ENCODE data around the gene EVI5L.
A peak's percentile ranks its signal among the peaks of the same experiment; 100 is the strongest.
"Not testable (repeated sequence)": the region's sequence is repeated elsewhere in the genome, so short reads cannot be mapped to it uniquely, and the experiment has no call there.

EVI5L gene

DNA sequence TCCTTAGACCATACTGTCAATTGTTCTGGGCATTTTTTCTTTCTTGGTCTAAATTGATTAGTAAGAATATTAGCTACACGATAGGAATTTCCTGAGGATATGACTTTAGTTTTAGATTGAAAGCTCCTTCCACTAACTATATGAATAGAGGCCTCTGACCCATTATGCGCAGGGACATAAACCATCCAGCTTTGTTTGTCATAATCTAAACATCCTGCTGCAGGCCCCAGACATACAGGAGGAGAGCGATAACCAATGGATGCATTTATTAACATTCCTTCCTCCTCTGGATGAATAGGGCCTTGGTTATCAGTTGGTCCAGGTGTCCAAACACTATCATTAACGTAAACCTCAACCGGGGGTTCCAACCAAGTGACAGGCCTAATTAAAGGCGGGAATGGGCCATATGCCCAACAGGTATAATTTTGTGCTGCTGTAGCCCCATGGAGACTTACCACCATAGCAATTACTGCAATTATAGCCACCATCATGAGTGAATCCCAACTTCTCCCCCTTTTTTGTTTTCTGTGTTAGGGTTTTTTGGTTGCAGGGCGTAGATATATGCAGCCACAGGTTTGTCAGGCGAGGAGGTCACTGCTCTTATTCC, 34.4 kb upstream of the EVI5L start:
- peaks cover 16% of the 10 kb centered on the region for H3K27me3 ChIP-seq (ENCODE audit: insufficient read depth, low read length)
- H3K36me3 ChIP-seq (ENCODE audit: insufficient read depth, low read length): no peaks in the 10 kb centered on the region
- H2AFZ ChIP-seq (ENCODE audit: low read depth, low read length): no peak overlapping the region
- no peak overlapping the region for H3K4me3 ChIP-seq (ENCODE audit: low read length)
- H3K9me3 ChIP-seq (ENCODE audit: low read length): peaks cover 3% of the 10 kb centered on the region
- H3K4me1 ChIP-seq (ENCODE audit: insufficient read depth, low read length): peaks cover 9% of the 10 kb centered on the region

DNA sequence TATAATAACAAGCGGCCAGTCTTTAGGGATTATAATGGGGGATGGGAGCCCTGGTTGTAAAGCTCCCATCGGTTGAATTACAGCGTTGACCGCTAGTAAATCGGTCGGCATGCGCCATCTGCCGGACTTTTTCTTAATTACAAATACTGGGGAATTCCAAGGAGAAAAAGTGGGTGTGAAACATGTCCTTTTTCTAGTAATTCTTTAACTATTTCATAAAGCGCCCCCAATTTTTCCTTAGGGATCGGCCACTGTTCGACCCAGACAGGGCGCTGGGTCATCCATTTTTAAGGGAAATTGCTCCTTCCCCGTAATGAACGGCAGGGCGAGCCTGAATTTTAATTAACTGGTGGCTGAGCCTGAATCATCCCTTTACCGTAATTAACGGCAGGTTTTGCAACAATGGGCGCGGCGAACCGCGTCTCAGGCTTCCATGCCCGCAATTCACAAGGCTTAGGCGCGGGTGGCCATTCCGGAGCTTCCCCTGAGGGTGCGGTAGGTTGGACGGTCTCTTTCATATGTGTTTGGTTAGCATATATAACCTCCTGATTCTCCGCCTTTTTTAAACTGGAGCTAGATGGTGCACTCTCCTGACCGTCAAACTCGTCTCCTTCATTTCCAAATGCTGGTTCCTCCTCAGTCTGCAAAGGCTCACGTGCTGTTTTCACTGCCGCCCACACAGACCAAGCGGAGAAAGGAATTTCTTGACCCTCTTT, 30.2 kb upstream of the EVI5L start:
- Histone ChIP-seq H3K9me3 (ENCODE audit: low read length) (peaks cover 3% of the 10 kb centered on the region), H2AFZ (ENCODE audit: low read depth, low read length) (peak overlapping the region; percentile 83), H3K27me3 (ENCODE audit: insufficient read depth, low read length) (peaks cover 8% of the 10 kb centered on the region), H3K4me1 (ENCODE audit: insufficient read depth, low read length) (peaks cover 9% of the 10 kb centered on the region), H3K36me3 (ENCODE audit: insufficient read depth, low read length) (no peaks in the 10 kb centered on the region), H3K4me3 (ENCODE audit: low read length) (peak overlapping the region; percentile 36)

DNA sequence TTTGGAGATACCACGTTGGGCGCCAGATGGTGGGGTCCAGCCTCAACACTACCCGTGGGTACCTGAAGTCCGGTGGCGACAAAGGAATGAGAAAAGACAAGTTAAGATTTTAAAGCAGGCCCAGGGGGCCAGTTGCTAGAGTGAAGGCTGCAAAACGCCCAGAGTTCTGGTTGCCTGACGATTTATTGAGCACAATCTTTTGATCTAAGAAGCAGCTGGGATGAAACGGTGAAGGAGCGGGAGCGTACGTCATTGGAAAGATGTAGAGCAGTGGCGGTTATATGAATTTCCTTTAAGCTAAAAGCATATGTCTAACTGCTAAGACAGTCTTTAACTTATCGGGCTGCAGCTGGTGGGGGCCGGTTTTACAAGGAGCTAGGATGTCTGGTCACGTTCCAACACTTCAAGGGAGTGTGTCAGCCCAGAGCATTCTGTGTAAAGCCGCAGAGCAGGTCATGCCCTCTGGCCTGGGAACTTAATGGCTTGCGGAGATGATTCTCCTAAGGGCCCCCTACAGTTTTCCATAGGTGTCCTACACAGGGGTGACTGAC, 28.9 kb upstream of the EVI5L start:
- H3K27me3 ChIP-seq (ENCODE audit: insufficient read depth, low read length): no peaks in the 10 kb centered on the region
- peaks cover 3% of the 10 kb centered on the region for H3K9me3 ChIP-seq (ENCODE audit: low read length)
- peaks cover 9% of the 10 kb centered on the region for H3K4me1 ChIP-seq (ENCODE audit: insufficient read depth, low read length)
- H2AFZ ChIP-seq (ENCODE audit: low read depth, low read length): no peak overlapping the region
- no peak overlapping the region for H3K4me3 ChIP-seq (ENCODE audit: low read length)
- H3K36me3 ChIP-seq (ENCODE audit: insufficient read depth, low read length): no peaks in the 10 kb centered on the region

DNA sequence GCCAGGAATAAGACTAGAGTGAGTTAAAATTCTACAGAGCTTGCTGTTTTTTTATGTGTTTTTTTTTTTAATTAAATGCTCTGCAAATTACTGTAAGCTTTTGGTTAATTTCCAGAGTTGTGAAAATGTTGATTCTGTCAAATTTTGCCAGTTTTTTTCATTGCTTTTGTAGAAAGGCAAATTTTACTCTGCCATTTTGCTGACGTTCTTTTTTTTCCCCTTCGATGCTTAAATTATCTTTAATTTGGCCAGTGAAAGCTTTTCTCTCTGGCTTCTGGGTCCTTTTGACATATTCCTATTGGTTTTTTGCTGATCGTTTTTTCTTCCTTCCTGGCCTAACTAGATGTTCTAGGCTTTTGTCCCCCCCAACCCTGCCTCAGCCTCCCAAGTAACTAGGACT, 23.8 kb upstream of the EVI5L start:
- no peaks in the 10 kb centered on the region for H3K4me1 ChIP-seq (ENCODE audit: insufficient read depth, low read length)
- H3K36me3 ChIP-seq (ENCODE audit: insufficient read depth, low read length): no peaks in the 10 kb centered on the region
- H3K9me3 ChIP-seq (ENCODE audit: low read length): no peaks in the 10 kb centered on the region
- no peak overlapping the region for H2AFZ ChIP-seq (ENCODE audit: low read depth, low read length)
- no peak overlapping the region for H3K4me3 ChIP-seq (ENCODE audit: low read length)
- H3K27me3 ChIP-seq (ENCODE audit: insufficient read depth, low read length): no peaks in the 10 kb centered on the region

DNA sequence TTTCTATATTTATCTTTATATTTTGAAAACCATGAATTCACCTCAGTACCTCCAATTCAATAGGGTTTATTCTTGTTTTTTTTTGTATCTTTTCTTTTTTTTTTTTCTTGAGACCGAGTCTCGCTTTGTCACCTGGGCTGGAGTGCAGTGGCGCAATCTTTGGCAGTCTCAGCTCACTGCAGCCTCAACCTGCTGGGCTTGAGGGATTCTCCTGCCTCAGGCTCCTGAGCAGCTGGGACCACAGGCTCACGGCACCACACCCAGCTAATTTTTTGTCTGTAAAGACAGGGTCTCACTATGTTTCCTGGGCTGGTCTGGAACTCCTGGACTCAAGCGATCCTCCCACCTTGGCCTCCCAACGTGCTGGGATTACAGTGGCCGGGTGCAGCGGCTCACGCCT, 23.1 kb upstream of the EVI5L start:
- Histone ChIP-seq H3K27me3 (ENCODE audit: insufficient read depth, low read length) (no peaks in the 10 kb centered on the region), H3K9me3 (ENCODE audit: low read length) (peaks cover 3% of the 10 kb centered on the region), H3K4me1 (ENCODE audit: insufficient read depth, low read length) (no peaks in the 10 kb centered on the region), H3K36me3 (ENCODE audit: insufficient read depth, low read length) (no peaks in the 10 kb centered on the region), H2AFZ (ENCODE audit: low read depth, low read length) (no peak overlapping the region), H3K4me3 (ENCODE audit: low read length) (no peak overlapping the region)

DNA sequence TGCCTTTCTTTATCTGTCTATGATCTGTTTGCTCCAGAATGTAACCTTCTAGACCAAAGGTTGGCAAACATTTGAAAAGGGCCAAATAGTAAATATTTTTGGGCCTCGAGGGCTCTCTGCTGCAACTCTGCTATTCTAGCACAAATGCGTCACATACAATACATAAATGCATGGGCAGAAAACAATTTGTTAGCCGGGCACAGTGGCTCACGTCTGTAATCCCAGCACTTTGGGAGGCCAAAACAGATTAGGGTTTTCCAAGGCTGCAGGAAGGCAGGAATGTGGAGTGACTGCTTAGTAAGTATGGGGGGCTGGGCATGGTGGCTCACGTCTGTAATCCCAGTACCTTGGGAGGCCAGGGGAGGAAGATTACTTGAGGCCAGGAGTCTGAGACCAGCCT, 21.9 kb upstream of the EVI5L start:
- no peaks in the 10 kb centered on the region for H3K27me3 ChIP-seq (ENCODE audit: insufficient read depth, low read length)
- H3K9me3 ChIP-seq (ENCODE audit: low read length): peaks cover 6% of the 10 kb centered on the region
- no peak overlapping the region for H2AFZ ChIP-seq (ENCODE audit: low read depth, low read length)
- no peaks in the 10 kb centered on the region for H3K36me3 ChIP-seq (ENCODE audit: insufficient read depth, low read length)
- H3K4me1 ChIP-seq (ENCODE audit: insufficient read depth, low read length): no peaks in the 10 kb centered on the region
- H3K4me3 ChIP-seq (ENCODE audit: low read length): no peak overlapping the region

DNA sequence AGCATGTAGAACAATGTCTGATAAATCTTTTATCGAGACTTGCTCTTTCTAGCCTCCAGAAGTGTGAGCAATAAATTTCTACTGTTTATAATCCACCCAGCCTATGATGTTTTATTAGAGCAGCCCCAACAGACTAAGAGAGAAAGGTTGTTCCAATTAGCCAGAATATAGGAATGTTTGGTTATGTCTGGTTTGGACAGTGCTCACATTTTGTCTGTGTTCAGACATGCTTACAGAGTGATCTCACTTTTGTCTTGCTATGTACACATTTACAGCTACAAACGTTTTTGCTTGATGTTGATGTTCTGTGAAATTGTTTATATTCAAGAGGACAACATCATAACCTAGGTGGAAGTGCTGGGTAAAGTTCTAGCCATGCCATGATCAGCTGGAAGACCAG, 18.0 kb upstream of the EVI5L start:
- Histone ChIP-seq H2AFZ (ENCODE audit: low read depth, low read length) (no peak overlapping the region), H3K4me3 (ENCODE audit: low read length) (no peak overlapping the region), H3K4me1 (ENCODE audit: insufficient read depth, low read length) (no peaks in the 10 kb centered on the region), H3K9me3 (ENCODE audit: low read length) (peaks cover 6% of the 10 kb centered on the region), H3K27me3 (ENCODE audit: insufficient read depth, low read length) (no peaks in the 10 kb centered on the region), H3K36me3 (ENCODE audit: insufficient read depth, low read length) (no peaks in the 10 kb centered on the region)

DNA sequence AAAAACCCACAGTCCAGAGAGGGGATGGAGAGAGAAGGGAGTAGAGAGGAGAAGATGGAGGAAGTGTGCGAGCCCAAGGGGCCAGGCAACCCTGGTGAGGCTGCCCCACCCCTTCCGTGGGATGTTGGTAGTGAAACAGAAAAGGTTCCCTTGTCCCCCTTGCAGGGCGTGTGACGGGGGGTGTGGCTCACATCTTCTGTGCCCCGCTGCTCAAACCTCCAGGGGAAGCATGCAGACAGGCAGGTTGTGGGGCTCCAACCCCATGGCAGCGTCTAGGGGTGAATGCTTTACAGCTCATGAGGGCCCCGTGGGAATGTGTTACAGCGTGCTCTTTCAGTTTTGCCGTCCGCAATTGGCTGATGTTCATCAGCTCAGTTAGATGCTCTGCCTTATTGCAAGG, 14.7 kb upstream of the EVI5L start:
- Histone ChIP-seq H3K4me3 (ENCODE audit: low read length) (no peak overlapping the region), H3K4me1 (ENCODE audit: insufficient read depth, low read length) (no peaks in the 10 kb centered on the region), H3K27me3 (ENCODE audit: insufficient read depth, low read length) (no peaks in the 10 kb centered on the region), H2AFZ (ENCODE audit: low read depth, low read length) (no peak overlapping the region), H3K36me3 (ENCODE audit: insufficient read depth, low read length) (no peaks in the 10 kb centered on the region), H3K9me3 (ENCODE audit: low read length) (peaks cover 10% of the 10 kb centered on the region)

DNA sequence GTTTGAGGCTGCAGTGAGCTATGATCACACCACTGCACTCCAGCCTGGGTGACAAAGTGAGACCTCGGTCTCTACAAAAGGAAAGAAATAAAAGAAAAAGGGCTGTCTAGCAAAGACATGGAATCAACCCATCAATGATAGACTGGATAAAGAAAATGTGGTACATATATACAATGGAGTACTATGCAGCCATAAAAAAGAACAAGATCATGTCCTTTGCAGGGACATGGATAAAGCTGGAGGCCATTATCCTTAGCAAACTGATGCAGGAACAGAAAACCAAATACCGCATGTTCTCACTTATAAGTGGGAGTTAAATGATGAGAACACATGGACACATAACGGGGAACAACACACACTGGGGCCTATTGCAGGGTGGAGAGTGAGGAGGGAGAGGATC, 14.0 kb upstream of the EVI5L start:
- H3K9me3 ChIP-seq (ENCODE audit: low read length): peaks cover 10% of the 10 kb centered on the region
- H3K27me3 ChIP-seq (ENCODE audit: insufficient read depth, low read length); H3K36me3 ChIP-seq (ENCODE audit: insufficient read depth, low read length); H3K4me3 ChIP-seq (ENCODE audit: low read length); H2AFZ ChIP-seq (ENCODE audit: low read depth, low read length); H3K4me1 ChIP-seq (ENCODE audit: insufficient read depth, low read length): not testable (repeated sequence)

DNA sequence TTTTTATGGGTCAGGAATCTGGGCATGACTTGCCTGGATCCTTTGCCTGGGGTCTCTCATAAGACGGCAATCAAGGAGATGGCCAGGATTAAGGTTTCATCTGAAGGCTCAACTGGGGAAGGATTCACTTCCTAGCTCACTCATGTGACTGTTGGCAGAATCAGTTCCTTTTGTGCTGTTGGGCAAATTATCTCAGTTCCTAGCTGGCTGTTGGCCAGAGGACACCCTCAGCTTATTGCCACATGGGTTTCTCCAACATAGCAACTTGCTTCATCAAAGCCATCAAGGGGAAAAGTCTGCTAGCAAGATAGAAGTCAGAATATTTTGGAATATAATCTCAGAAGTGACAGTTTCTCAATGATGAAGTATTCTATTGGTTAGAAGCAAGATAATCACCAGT, 12.2 kb upstream of the EVI5L start:
- Histone ChIP-seq H3K4me3 (ENCODE audit: low read length) (no peak overlapping the region), H2AFZ (ENCODE audit: low read depth, low read length) (no peak overlapping the region), H3K4me1 (ENCODE audit: insufficient read depth, low read length) (no peaks in the 10 kb centered on the region), H3K36me3 (ENCODE audit: insufficient read depth, low read length) (no peaks in the 10 kb centered on the region), H3K9me3 (ENCODE audit: low read length) (peaks cover 4% of the 10 kb centered on the region), H3K27me3 (ENCODE audit: insufficient read depth, low read length) (no peaks in the 10 kb centered on the region)

DNA sequence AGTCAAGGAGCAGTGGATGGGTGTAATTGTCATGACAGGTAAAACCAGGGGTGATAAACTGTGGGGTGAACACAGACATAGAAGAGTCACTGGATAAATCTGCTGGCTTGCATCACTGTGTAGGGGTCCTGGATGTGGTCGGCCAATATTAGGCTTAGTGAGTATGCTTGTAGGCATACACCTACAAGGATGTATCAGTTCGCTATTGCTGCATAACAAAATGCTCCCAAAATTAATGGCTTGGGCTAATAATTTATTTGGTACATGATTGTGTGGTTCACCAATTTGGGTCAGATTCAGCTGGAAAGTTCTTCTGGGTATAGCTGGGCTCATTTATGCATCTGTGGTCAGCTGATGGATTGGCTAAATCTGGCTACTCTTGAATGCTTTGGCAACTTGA, 11.2 kb upstream of the EVI5L start:
- no peak overlapping the region for H3K4me3 ChIP-seq (ENCODE audit: low read length)
- H3K27me3 ChIP-seq (ENCODE audit: insufficient read depth, low read length): no peaks in the 10 kb centered on the region
- H3K9me3 ChIP-seq (ENCODE audit: low read length): peaks cover 4% of the 10 kb centered on the region
- no peak overlapping the region for H2AFZ ChIP-seq (ENCODE audit: low read depth, low read length)
- no peaks in the 10 kb centered on the region for H3K36me3 ChIP-seq (ENCODE audit: insufficient read depth, low read length)
- no peaks in the 10 kb centered on the region for H3K4me1 ChIP-seq (ENCODE audit: insufficient read depth, low read length)

DNA sequence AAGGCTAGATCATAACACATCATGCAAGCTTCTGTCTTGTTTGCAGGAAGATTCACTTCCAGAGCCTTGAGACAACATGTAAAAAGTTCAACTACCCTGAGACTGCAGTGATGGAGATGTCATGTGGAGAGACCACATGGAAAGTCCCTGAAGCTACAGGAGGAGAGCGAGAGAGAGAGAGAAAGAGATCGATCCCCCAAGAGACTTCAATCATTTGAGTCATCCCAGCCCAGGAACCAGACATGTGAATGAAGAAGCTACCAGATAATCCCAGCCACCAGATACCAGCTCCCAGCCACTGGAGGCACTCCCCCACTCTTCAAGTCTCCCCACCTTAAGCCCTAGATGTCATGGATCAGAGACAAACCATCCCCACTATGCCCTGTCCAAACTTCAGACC, 10.7 kb upstream of the EVI5L start:
- Histone ChIP-seq H3K4me3 (ENCODE audit: low read length) (no peak overlapping the region), H3K9me3 (ENCODE audit: low read length) (peaks cover 4% of the 10 kb centered on the region), H3K36me3 (ENCODE audit: insufficient read depth, low read length) (no peaks in the 10 kb centered on the region), H3K4me1 (ENCODE audit: insufficient read depth, low read length) (no peaks in the 10 kb centered on the region), H3K27me3 (ENCODE audit: insufficient read depth, low read length) (no peaks in the 10 kb centered on the region), H2AFZ (ENCODE audit: low read depth, low read length) (no peak overlapping the region)

DNA sequence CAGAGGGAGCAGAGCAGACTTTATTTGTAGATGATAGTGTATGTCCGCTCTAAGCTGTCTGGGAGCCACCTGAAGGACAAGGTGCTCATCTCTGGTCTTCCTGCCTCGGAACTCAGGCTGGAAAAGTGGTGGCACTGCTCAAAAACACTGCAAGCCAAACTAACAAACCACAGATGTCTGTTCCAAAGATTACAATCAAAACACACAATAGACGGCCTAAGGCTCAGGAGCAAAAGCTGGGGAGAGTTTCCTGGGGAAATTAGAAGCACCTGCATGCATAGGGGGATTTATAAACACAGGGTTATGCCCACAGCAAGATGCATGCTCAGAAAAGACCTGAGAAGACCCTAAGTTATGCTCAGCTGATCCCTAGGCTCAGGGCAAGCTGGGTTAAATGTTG, 9.4 kb upstream of the EVI5L start:
- no peak overlapping the region for H3K4me3 ChIP-seq (ENCODE audit: low read length)
- no peaks in the 10 kb centered on the region for H3K4me1 ChIP-seq (ENCODE audit: insufficient read depth, low read length)
- no peaks in the 10 kb centered on the region for H3K36me3 ChIP-seq (ENCODE audit: insufficient read depth, low read length)
- no peaks in the 10 kb centered on the region for H3K27me3 ChIP-seq (ENCODE audit: insufficient read depth, low read length)
- H2AFZ ChIP-seq (ENCODE audit: low read depth, low read length): no peak overlapping the region
- peaks cover 4% of the 10 kb centered on the region for H3K9me3 ChIP-seq (ENCODE audit: low read length)

Data from neuron (in vitro differentiated cells).